B cell (primary cell): ENCODE measurements around the gene CDHR3.

Experiments
- EZH2 ChIP-seq: IDR thresholded peaks from 2 replicates; pipeline ENCODE4 v1.6.1; 2012; ENCODE audit warnings: borderline replicate concordance, low read depth, mild to moderate bottlenecking, moderate library complexity, low read length; ENCODE audit not compliant: insufficient read depth, poor library complexity, severe bottlenecking
- TF ChIP-seq, protein P1 (sequence below): fragments of 200-600 bp; IDR thresholded peaks from one replicate; pipeline ENCODE4 v1.8.0; 2022; ENCODE audit warnings: antibody characterized with exemption, mild to moderate bottlenecking

- TF ChIP-seq, protein P1, sequence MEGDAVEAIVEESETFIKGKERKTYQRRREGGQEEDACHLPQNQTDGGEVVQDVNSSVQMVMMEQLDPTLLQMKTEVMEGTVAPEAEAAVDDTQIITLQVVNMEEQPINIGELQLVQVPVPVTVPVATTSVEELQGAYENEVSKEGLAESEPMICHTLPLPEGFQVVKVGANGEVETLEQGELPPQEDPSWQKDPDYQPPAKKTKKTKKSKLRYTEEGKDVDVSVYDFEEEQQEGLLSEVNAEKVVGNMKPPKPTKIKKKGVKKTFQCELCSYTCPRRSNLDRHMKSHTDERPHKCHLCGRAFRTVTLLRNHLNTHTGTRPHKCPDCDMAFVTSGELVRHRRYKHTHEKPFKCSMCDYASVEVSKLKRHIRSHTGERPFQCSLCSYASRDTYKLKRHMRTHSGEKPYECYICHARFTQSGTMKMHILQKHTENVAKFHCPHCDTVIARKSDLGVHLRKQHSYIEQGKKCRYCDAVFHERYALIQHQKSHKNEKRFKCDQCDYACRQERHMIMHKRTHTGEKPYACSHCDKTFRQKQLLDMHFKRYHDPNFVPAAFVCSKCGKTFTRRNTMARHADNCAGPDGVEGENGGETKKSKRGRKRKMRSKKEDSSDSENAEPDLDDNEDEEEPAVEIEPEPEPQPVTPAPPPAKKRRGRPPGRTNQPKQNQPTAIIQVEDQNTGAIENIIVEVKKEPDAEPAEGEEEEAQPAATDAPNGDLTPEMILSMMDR, result no peak
- no peak for TF ChIP-seq EZH2
Observed at GRCh38 chr7:106071356-106071998, 108.4 kb downstream of the CDHR3 start.
